Liver (tissue), 3 donors: ENCODE measurements around the gene TWIST2.

Source experiments
- CTCF ChIP-seq: fragments of 150-350 bp; IDR thresholded peaks from 2 replicates; pipeline ENCODE4 v1.5.1; 2017; ENCODE audit warnings: improper control_type of control experiment, low read depth, low read length; ENCODE audit not compliant: missing input control
- EGR1 ChIP-seq, 2 donors: IDR thresholded peaks; 2 replicates each; pipeline ENCODE4 v1.6.1; 2016 to 2018; ENCODE audit warnings: antibody characterized with exemption in 2 of 2, low read depth in 2 of 2
- GABPA ChIP-seq, 2 donors: IDR thresholded peaks in 1 of 2; conservative IDR thresholded peaks in 1 of 2; 2 replicates each; pipeline ENCODE4 v1.6.1; 2016; ENCODE audit warnings: antibody characterized with exemption in 2 of 2, mild to moderate bottlenecking in 1 of 2, moderate library complexity in 1 of 2
- HNF4G ChIP-seq: IDR thresholded peaks from 2 replicates; pipeline ENCODE4 v1.6.1; 2016; ENCODE audit warnings: antibody characterized with exemption
- JUND ChIP-seq, 2 donors: IDR thresholded peaks; 2 replicates each; pipeline ENCODE4 v1.6.1; 2016; ENCODE audit warnings: antibody characterized with exemption in 2 of 2
- RAD21 ChIP-seq, 2 donors: IDR thresholded peaks; 2 replicates each; pipeline ENCODE4 v1.6.1; 2016; ENCODE audit warnings: antibody characterized with exemption in 2 of 2, mild to moderate bottlenecking in 2 of 2
- REST ChIP-seq: IDR thresholded peaks from 2 replicates; pipeline ENCODE4 v1.6.1; 2016; ENCODE audit warnings: antibody characterized with exemption, mild to moderate bottlenecking
- RXRA ChIP-seq, 2 donors: IDR thresholded peaks; 2 replicates each; pipeline ENCODE4 v1.6.1; 2017 to 2018; ENCODE audit warnings: antibody characterized with exemption in 2 of 2, mild to moderate bottlenecking in 1 of 2
- TAF1 ChIP-seq: conservative IDR thresholded peaks from 2 replicates; pipeline ENCODE4 v1.6.1; 2016; ENCODE audit warnings: antibody characterized with exemption, mild to moderate bottlenecking
- YY1 ChIP-seq: IDR thresholded peaks from 2 replicates; pipeline ENCODE4 v1.6.1; 2016; ENCODE audit warnings: antibody characterized with exemption, mild to moderate bottlenecking
- donor health status: healthy.
- donor health status: healthy.

DNA sequence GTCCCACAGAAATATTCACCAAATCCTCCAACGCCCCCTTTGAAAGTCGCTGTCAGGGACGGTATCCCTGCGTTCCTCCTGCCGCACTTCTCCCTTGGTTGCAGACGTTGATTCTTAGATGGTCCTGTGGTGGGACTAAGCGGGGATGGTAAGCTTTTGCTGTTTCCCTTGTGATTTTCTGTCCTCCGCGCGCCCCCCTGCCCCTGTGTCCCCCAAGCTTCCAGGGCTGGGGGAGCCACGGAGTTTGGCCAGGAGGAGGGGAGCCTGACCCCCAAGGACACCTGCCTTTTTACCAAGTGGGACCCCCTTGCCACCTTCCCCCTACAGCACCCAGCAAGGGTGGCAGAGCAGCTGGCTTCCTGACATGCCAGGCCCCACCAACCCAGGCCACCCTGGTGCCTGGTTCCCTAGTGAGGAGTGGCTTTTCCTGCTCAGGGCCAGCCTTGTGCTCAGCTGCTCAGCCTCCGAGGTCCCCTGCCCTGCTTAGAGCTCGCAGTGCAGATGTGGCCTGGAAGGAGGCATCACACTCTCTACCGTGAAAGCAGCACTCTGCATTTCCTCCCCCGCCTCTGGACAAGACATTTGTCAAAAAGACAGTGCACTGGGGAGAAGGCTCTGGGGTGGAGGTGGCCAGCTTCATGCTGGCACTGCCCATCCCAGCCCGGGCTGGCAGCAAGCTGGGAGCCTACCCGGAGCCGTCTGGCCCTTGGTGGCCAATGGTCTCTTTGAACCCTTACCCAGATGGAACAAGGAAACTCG is 49.4 kb downstream of the TWIST2 start:
- TF ChIP-seq GABPA (IDR thresholded peaks at IDR 0.05 in 1 of 2, conservative IDR thresholded peaks at IDR 0.05 in 1 of 2) (no peak), CTCF (no peak), TAF1 (no peak), JUND (IDR thresholded peaks at IDR 0.05) (no peak), YY1 (no peak), RXRA (IDR thresholded peaks at IDR 0.05) (no peak), RAD21 (IDR thresholded peaks at IDR 0.05) (no peak), EGR1 (IDR thresholded peaks at IDR 0.05; ENCODE audit: low read depth in 2 of 2) (no peak), REST (no peak), HNF4G (no peak)
